ENCODE results near the gene MROH2A.

DNA sequence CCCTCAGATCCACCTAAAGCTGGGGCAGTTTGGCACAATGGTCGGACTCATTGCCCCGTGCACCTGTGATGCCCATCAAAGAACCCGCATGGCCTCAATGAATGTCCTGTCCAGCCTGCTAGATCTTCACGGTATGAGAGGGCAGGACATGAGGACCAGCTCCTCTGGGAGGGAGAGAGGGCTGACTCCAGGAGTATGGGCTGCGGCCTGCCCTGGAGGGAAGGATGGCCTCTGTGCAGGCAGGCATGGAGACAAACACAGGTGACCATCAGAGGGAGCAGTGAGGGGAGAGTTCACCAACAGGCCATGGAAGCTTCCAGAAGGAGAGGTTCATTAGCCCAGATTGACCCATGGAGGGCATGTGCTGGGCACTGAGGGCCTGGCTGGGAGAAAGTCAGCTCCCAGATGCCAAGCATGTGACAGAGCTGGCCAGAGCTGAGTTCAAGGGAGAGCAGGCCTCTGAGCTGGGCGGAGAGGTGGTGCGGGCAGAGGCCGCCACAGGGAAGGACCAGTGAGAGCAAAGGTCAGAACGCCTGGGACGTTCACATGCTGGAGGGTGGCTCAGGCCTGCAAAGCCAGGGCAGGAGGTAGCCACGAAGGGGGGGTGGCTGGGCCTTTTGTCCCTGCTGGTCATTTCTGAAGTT is 40.0 kb downstream of the MROH2A start:
- TF ChIP-seq, protein P1, sequence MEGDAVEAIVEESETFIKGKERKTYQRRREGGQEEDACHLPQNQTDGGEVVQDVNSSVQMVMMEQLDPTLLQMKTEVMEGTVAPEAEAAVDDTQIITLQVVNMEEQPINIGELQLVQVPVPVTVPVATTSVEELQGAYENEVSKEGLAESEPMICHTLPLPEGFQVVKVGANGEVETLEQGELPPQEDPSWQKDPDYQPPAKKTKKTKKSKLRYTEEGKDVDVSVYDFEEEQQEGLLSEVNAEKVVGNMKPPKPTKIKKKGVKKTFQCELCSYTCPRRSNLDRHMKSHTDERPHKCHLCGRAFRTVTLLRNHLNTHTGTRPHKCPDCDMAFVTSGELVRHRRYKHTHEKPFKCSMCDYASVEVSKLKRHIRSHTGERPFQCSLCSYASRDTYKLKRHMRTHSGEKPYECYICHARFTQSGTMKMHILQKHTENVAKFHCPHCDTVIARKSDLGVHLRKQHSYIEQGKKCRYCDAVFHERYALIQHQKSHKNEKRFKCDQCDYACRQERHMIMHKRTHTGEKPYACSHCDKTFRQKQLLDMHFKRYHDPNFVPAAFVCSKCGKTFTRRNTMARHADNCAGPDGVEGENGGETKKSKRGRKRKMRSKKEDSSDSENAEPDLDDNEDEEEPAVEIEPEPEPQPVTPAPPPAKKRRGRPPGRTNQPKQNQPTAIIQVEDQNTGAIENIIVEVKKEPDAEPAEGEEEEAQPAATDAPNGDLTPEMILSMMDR (conservative IDR thresholded peaks at IDR 0.05): no peak
- TF ChIP-seq EZH2 (IDR thresholded peaks at IDR 0.05; ENCODE audit: low read depth): no peak

Data from PC-9 (cell line).